OCI-LY1 (cell line): ENCODE data around the gene THSD7A.

Experiments
- H2AFZ ChIP-seq: fragments of 200-600 bp; sonication (generic), shearing (Covaris generic); 2 replicates; pipeline ENCODE4 v1.6.0; 2014; ENCODE audit warnings: antibody characterized with exemption, mild to moderate bottlenecking, low read length
- H3F3A ChIP-seq: fragments of 200-600 bp; sonication (generic), shearing (Covaris generic); 2 replicates; pipeline ENCODE4 v1.6.0; 2014; ENCODE audit warnings: mild to moderate bottlenecking, antibody characterized with exemption, low read length, moderate library complexity; ENCODE audit not compliant: insufficient read depth
- H3K27ac ChIP-seq: fragments of 200-600 bp; sonication (generic); 2 replicates; pipeline ENCODE4 v1.5.1; 2014; ENCODE audit warnings: low read length, mixed run types, mild to moderate bottlenecking, low read depth; ENCODE audit not compliant: poor library complexity, severe bottlenecking
- H3K27me3 ChIP-seq: fragments of 200-600 bp; sonication (generic); 2 replicates; pipeline ENCODE4 v1.6.0; 2014; ENCODE audit warnings: antibody characterized with exemption, mild to moderate bottlenecking, low read length, moderate library complexity; ENCODE audit not compliant: insufficient read depth
- H3K36me3 ChIP-seq: fragments of 200-600 bp; sonication (generic); 2 replicates; pipeline ENCODE4 v1.6.1; 2014; ENCODE audit warnings: mild to moderate bottlenecking, antibody characterized with exemption, low read length, moderate library complexity, mixed read lengths; ENCODE audit not compliant: insufficient read depth
- H3K4me1 ChIP-seq: fragments of 200-600 bp; sonication (generic); 2 replicates; pipeline ENCODE4 v1.5.1; 2014; ENCODE audit warnings: mild to moderate bottlenecking, low read length, moderate library complexity; ENCODE audit not compliant: insufficient read depth, severe bottlenecking
- H3K4me2 ChIP-seq: fragments of 200-600 bp; sonication (generic), shearing (Covaris generic); 2 replicates; pipeline ENCODE4 v1.6.1; 2014; ENCODE audit warnings: low read length
- H3K4me3 ChIP-seq: fragments of 200-600 bp; sonication (generic); 2 replicates; pipeline ENCODE4 v1.5.1; 2014; ENCODE audit warnings: low read length, low read depth, mild to moderate bottlenecking, mixed read lengths; ENCODE audit not compliant: poor library complexity, severe bottlenecking
- H3K79me2 ChIP-seq: fragments of 200-600 bp; shearing (Covaris generic); 2 replicates; pipeline ENCODE4 v1.6.1; 2016; ENCODE audit warnings: mixed run types, low read length, mixed read lengths; ENCODE audit not compliant: insufficient read depth
- H3K9ac ChIP-seq: fragments of 200-600 bp; sonication (generic), shearing (Covaris generic); 2 replicates; pipeline ENCODE4 v1.6.1; 2014; ENCODE audit warnings: mild to moderate bottlenecking, low read length, mixed read lengths
- H3K9me2 ChIP-seq: fragments of 200-600 bp; sonication (generic), shearing (Covaris generic); 2 replicates; pipeline ENCODE4 v1.6.1; 2014; ENCODE audit warnings: low read depth, mild to moderate bottlenecking, low read length, mixed read lengths
- H3K9me3 ChIP-seq: fragments of 200-600 bp; shearing (Covaris generic); 2 replicates; pipeline ENCODE4 v1.6.1; 2014; ENCODE audit warnings: low read length, mixed read lengths
- H4K20me1 ChIP-seq: fragments of 200-600 bp; sonication (generic), shearing (Covaris generic); 2 replicates; pipeline ENCODE4 v1.6.0; 2016; ENCODE audit warnings: mild to moderate bottlenecking, low read length; ENCODE audit not compliant: insufficient read depth
- EZH2 ChIP-seq: fragments of 200-600 bp; sonication (generic), shearing (Covaris generic); IDR thresholded peaks from 2 replicates; pipeline ENCODE4 v1.8.0; 2017; ENCODE audit warnings: borderline replicate concordance, mixed run types, mild to moderate bottlenecking, antibody characterized with exemption, low read length, moderate library complexity, mixed read lengths
- TF ChIP-seq, protein P1 (sequence below): fragments of 200-600 bp; sonication (generic), shearing (Covaris generic); IDR thresholded peaks from 2 replicates; pipeline ENCODE4 v1.5.1; 2017; ENCODE audit warnings: mild to moderate bottlenecking, antibody characterized with exemption, low read length, moderate library complexity, mixed read lengths

The THSD7A gene

GRCh38 chr7:11648101-11648500, 183.9 kb downstream of the THSD7A start:
- Histone ChIP-seq H3F3A (no peaks in the 10 kb centered on the region), H3K27ac (no peak overlapping the region), H3K9ac (no peak overlapping the region), H2AFZ (no peak overlapping the region), H3K79me2 (no peaks in the 10 kb centered on the region), H3K4me3 (no peak overlapping the region), H3K27me3 (no peaks in the 10 kb centered on the region), H3K4me1 (peaks cover 8% of the 10 kb centered on the region), H3K4me2 (no peak overlapping the region), H3K9me3 (no peaks in the 10 kb centered on the region), H3K9me2 (no peaks in the 10 kb centered on the region), H4K20me1 (no peaks in the 10 kb centered on the region), H3K36me3 (no peaks in the 10 kb centered on the region)
- TF ChIP-seq, protein P1, sequence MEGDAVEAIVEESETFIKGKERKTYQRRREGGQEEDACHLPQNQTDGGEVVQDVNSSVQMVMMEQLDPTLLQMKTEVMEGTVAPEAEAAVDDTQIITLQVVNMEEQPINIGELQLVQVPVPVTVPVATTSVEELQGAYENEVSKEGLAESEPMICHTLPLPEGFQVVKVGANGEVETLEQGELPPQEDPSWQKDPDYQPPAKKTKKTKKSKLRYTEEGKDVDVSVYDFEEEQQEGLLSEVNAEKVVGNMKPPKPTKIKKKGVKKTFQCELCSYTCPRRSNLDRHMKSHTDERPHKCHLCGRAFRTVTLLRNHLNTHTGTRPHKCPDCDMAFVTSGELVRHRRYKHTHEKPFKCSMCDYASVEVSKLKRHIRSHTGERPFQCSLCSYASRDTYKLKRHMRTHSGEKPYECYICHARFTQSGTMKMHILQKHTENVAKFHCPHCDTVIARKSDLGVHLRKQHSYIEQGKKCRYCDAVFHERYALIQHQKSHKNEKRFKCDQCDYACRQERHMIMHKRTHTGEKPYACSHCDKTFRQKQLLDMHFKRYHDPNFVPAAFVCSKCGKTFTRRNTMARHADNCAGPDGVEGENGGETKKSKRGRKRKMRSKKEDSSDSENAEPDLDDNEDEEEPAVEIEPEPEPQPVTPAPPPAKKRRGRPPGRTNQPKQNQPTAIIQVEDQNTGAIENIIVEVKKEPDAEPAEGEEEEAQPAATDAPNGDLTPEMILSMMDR: no peak
- no peak for TF ChIP-seq EZH2

GRCh38 chr7:11642841-11643240, 189.2 kb downstream of the THSD7A start:
- Histone ChIP-seq H2AFZ (no peak overlapping the region), H4K20me1 (no peaks in the 10 kb centered on the region), H3K9me3 (no peaks in the 10 kb centered on the region), H3K9ac (no peak overlapping the region), H3K79me2 (no peaks in the 10 kb centered on the region), H3K27me3 (no peaks in the 10 kb centered on the region), H3K27ac (no peak overlapping the region), H3K9me2 (no peaks in the 10 kb centered on the region), H3K36me3 (no peaks in the 10 kb centered on the region), H3K4me1 (no peaks in the 10 kb centered on the region), H3K4me3 (no peak overlapping the region), H3K4me2 (no peak overlapping the region), H3F3A (no peaks in the 10 kb centered on the region)
- TF ChIP-seq, protein P1: no peak
- TF ChIP-seq EZH2: no peak

DNA sequence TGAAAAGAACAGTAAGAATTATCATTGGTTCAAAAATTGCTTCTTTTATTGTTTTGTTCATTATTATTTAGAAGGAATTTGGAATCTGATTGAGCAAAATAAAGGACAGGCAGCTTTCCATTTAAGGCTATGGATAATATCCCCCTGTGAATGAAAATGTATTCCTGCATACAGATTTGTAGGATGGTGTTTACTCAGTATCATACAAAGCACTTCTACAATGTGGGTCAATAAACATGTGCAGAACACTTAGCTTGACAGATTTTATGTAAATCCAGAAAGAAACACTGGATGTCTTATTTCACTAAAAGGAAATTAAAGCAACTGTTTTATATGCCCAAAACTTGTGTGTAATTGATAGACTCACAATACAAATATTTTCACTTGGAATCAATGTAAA, 189.7 kb downstream of the THSD7A start:
- Histone ChIP-seq H3K4me3 (no peak overlapping the region), H3K79me2 (no peaks in the 10 kb centered on the region), H3F3A (no peaks in the 10 kb centered on the region), H3K9ac (no peak overlapping the region), H3K36me3 (no peaks in the 10 kb centered on the region), H3K27ac (no peak overlapping the region), H4K20me1 (no peaks in the 10 kb centered on the region), H3K9me2 (no peaks in the 10 kb centered on the region), H2AFZ (no peak overlapping the region), H3K9me3 (no peaks in the 10 kb centered on the region), H3K4me2 (no peak overlapping the region), H3K4me1 (no peaks in the 10 kb centered on the region), H3K27me3 (no peaks in the 10 kb centered on the region)
- TF ChIP-seq, protein P1: no peak
- no peak for TF ChIP-seq EZH2
